ENCODE data around the gene PRUNE2.
"Not testable (repeated sequence)": the region's sequence is repeated elsewhere in the genome, so short reads cannot be mapped to it uniquely, and the experiment has no call there.

PRUNE2 gene

DNA sequence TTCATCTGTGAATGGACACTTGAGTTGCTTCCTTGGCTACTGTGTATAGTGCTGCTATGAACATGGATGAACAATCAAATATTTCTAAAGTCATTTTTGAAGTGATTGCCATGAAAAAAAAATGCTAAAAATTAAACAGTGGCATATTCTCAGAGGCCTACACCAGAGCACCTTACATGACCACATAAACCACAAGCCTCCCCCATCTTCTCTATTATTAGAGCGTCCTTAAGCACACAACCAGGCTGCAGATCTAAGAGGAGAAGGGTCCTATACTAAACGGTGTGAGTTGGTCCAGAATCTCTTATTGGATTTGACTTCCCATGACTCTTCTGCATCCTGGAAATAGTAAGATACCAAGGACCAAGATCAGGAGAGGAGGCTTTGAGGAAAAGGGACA is 107.4 kb downstream of the PRUNE2 start:
- no peak for DNase-seq (ENCODE audit: low spot score)

- DNase-seq (ENCODE audit: low spot score): no peak
Measured at GRCh38 chr9:76796296-76796695, 109.6 kb downstream of the PRUNE2 start.

DNA sequence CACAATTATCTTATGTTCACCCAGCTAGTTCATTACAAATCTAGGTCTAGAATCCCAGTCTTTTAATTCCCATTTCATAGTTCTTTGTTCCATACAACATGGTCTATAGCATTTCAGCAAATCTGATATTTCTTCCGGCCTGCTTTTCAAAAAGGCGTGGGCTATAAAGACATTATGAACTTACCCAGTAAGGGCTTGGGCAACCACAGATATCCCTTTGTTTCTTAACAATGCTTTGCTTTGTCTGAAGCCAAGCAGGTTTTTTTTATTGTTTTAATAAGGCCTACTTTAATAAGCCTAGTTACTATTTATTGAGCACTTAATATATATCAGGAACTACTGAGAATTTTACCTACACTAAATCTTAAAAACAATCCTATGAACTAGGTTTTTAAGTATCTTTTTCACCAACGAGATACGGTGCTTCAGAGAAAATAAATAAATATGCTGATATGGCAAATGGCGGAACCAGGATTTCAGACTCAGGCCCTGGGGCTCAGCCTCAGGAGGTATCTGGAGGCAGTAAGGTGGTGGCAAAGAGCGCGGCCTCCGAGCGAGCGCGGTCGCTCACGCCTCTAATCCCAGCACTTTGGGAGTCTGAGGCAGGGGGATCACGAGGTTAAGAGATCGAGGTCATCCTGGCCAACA is 112.0 kb downstream of the PRUNE2 start:
- DNase-seq (ENCODE audit: low spot score): no peak

GRCh38 chr9:76789840-76790239 is 116.1 kb downstream of the PRUNE2 start:
- DNase-seq (ENCODE audit: low spot score): no peak

DNA sequence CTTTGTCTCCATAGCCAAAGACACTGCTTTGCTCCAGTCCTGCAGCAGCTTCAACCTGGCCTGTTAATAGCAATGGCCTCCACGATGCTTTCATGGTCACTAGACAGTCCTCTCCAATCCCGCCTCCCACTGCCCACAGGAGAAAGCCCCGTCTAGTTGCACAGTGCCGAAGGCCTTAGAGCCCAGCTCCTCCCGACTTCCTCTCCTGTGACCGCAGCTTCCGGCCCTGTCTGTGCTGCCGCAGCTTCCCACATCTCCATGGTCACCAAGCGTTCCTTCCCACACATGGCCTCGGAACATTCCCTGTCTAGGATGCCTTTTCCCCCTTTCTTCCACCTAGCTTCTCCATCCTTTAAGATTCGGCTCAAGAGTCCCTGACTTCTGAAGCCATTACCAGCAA is 118.2 kb downstream of the PRUNE2 start:
- no peak for DNase-seq (ENCODE audit: low spot score)

DNA sequence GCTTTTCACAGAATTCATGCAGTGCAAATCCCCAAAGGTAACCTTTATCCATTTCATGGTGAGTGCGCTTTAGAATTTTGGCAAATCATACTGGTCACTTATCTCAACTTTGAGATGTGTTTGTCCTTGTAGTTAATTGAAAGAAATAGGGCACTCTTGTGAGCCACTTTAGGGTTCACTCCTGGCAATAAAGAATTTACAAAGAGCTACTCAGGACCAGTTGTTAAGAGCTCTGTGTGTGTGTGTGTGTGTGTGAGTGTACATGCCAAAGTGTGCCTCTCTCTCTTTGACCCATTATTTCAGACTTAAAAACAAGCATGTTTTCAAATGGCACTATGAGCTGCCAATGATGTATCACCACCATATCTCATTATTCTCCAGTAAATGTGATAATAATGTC is 120.4 kb downstream of the PRUNE2 start:
- DNase-seq (ENCODE audit: low spot score): no peak

GRCh38 chr9:76784881-76785280 is 121.0 kb downstream of the PRUNE2 start:
- no peak for DNase-seq (ENCODE audit: low spot score)

DNA sequence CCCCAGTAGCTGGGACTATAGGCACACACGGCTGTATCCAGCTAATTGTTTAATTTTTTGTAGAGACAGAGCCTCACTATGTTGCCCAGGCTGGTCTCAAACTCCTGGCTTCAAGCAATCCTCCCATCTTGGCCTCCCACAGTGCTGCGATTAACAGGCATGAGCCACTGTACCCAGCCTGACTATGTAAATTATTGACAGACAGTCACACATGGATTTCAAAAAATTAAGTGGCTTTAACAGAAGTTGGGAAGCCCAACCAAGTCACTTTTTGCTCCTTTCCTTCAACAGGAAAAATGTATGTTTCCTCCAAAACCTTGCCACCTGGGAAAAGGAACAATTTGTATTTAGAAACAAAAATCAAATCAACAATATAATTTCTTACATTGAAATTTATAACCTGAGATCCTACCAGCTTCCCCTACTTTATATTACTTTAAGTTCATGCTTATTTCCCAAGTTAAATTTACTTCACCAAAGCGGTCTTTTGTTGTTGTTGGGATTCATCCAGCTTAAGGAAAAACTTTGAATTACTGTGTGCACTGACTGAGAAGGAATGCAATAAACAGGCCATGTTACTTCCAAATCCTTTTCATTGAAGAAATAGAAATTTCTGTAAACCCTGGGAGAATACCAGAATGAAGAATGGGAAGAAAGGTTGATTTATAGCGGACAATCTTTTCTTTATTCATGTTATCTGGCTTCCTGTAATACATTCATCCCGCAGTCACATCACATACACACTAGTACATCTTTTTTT is 133.0 kb downstream of the PRUNE2 start:
- peak; percentile 46 for DNase-seq (ENCODE audit: low spot score)

DNA sequence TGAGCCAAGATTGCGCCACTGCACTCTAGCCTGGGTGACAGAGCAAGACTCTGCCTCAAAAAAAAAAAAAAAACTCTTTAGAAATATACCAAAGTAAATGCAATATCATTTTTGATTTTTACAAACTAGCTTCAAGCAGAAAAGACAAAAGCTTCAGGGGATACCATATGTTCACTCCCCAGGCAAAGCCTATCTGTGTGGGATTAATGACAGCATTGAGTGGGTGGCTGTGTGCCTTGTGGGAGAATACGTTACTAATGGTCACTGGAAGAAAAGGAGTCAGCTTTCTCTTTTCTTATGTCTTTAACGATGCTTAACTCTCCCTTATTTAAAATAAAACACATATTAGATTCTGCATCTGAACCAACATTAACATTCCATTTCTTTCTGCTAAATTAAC is 139.8 kb downstream of the PRUNE2 start:
- DNase-seq (ENCODE audit: low spot score): no peak

DNA sequence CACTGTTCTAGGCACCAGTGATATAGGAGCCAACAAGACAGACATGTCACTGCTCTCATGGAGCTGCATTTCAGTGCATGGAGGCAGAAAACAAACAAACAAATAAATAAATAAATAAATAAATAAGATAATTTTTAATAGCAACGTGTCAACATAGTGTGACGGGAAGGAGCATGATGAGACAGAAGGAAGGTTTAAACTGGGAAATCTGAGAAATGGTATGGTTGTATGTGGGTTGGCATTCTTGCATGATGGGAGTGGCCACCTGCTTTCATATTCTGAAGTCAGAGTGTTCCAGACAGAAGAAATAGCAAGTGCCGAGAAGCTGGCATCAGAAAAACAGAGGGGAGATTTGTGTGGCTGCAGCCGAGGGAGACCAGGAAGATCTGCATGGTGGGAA is 141.8 kb downstream of the PRUNE2 start, which contains the start of gene PCA3:
Gene PCA3, plus strand, starts transcription at position 301 of the 400 bp plus-strand sequence.
- DNase-seq (ENCODE audit: low spot score): no peak

- DNase-seq (ENCODE audit: low spot score): peak; percentile 11
Measured at GRCh38 chr9:76761448-76761847, 144.5 kb downstream of the PRUNE2 start.

DNA sequence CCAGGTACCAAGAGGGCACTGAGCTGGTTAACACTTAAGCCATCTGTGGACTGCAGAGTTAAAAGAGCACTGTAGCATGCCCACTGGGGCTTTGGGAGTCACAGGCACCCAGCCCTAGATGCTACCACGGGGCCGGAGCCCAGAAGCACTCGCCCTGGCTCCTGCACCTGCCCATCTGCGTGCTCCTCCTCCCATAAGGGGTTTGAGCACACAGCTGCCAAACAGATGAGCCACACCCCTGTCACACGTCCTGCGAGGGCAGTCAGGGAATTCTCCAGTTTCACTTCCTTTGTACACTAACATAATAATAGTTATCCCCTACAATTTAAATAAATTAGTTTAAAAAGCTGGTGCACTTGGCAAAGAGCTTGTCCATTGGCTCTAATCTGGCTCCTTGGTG is 146.2 kb downstream of the PRUNE2 start:
- no peak for DNase-seq (ENCODE audit: low spot score)

- no peak for DNase-seq (ENCODE audit: low spot score)
Measured at GRCh38 chr9:76758476-76758875, 147.4 kb downstream of the PRUNE2 start.

- DNase-seq (ENCODE audit: low spot score): peak; percentile 12
Measured at GRCh38 chr9:76756941-76757673, 148.8 kb downstream of the PRUNE2 start.

DNA sequence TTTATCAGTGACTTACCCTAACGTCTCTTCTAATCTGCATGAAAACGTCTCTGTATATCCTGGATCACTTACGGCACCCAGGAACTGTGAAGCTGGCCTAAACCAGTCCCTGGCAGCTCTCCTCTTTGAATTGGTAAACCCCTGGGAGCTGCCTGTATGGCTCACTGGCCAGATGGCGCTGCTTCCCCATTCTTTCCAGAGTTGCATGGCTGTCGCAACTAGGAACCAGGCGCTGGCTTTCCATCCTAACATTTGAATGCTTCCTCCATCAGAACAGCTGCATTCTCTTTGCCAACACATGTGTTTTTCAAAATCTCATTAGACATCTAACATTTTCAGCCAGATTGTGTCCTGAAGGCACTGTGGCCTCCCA is 149.7 kb downstream of the PRUNE2 start:
- DNase-seq (ENCODE audit: low spot score): peak; percentile 44

DNA sequence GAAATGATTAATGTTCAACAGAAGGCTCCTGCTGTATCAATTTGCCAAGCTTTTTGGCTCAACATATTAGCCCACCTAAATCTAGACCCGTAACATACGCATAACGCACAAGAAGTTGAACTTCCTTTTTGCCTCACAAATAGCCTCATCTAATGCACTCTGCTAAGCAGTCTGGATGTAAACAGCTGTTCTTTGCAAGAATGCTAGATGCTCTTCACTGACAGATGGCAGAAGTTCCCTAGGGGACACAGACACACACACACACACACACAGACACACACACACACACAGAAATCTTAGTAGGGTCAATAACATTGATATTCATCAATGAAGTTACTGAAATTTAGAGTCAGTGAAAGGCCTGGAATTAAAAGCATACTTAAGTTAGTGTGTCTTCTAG is 154.9 kb downstream of the PRUNE2 start:
- DNase-seq (ENCODE audit: low spot score): no peak

DNA sequence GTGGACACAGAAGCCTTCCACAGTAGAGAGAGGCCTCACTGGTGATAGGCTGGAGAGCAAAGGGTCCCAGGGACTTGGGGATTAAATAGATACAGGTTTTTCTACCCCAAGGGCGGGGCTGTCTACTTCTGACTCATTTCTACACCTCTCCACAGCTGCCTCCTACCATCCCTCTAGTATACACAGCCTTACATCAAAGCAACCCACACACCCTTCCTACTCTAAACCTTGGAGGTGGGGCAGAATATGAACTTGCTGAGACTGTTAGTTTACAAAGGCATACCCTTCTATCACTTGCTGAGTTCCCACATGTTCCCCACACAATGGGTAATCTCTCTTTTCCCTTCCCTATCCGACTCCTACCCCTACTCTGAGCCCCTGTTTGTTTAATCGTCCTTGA is 161.6 kb downstream of the PRUNE2 start:
- DNase-seq (ENCODE audit: low spot score): no peak

DNA sequence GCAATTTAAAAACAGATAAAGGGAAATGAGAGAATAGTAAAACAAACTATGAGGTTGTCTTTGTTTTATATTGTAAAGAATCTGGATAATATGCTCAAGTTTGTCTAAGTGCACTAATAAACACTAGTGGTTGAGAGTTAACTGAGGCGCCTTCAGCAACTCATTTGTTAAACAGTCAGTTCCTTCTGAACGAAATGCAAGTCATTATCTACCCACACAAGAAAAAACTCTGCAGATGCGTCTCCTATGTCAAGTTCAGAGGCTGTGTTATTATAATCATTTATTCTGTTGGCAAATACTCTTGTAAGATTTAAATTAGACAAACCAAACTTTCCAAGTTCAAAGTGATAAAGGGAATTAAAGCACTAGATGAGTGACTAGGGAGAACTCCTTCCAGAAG is 162.0 kb downstream of the PRUNE2 start:
- DNase-seq (ENCODE audit: low spot score): no peak

DNA sequence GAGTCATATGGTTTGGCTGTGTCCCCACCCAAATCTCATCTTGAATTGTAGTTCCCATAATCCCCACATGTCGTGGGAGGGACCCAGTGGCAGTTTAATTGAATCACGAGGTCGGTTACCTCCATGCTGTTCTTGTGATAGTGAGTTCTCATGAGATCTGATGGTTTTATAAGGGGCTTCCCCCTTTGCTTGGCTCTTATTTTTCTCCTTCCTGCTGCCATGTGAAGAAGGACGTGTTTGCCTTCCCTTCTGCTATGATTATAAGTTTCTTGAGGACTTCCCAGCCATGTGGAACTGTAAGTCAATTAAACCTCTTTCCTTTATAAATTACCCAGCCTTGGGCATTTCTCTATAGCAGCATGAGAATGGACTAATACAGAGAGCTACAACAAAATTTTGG is 163.0 kb downstream of the PRUNE2 start:
- DNase-seq (ENCODE audit: low spot score): not testable (repeated sequence)

DNA sequence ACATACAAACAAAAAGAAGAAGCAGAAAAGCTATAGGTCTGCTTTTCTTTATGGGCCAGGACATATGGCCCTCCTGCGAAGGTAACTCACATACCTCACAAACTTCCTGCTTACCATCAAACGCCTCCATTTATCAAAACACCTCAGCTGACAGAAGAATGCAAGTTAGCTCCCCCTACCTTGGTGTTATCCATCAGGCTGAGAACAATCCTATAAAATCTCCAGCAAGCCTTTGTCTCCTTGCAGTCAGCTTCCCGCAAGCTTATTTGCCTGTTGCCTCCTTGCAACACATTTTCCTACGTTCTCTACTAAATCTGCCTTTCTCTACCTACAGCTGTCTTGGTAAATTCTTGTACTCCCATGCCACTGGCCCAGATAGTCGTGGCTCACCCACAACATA is 164.4 kb downstream of the PRUNE2 start:
- no peak for DNase-seq (ENCODE audit: low spot score)

DNA sequence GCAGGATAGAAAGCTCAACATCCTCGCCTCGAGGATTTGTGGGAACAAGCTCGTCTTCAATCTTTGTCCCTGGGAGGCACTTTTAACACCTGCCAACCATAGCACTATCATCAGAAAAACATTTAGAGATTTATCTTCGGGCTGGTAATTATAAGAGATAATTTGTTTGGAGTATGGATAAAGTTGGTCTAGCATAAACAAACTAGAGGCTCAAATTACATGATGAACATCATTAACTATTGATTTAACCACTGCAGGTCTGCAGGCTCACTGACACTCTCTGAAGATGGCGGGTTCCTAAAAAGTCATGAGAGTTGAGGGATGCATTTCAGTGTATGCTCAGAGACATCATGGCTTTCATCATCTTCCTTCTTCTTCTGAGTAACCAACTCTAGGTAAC is 167.5 kb downstream of the PRUNE2 start:
- DNase-seq (ENCODE audit: low spot score): no peak

DNA sequence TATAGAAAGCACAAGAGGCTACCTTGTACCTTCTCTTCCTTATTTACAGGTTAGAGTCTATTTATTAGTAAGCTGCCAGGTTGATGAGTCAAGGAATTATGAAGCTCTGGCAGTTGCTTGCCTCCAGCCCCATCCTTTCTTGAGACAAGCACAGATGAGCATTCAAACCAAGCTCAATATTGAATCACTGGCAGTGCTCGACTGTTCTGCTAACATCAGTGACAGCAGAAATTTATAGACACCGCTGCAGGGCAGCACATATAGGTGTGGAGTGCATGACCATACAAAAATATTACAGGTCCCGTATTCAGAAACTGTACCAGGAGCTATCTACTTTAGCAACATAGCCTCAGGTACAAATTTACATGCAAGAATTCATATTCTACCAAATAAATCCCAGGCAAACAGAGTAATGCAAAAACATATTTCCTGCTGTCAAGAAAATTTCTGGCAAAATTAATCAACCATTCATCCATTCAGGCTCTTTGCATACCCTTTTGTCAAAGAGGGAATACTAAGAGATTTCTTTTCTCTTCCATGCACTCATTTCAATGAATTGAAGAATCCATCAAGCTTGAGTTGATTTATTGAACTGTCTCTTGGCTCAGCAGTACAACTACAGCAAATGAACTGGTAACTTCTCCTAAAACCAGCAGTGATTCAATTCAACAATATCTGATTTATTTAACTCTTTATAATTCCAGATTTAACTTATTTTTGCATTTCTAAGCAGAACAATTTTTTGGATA is 168.6 kb downstream of the PRUNE2 start:
- no peak for DNase-seq (ENCODE audit: low spot score)
